A549 treated with DMSO at 1 μM for 4 hours (cell line): ENCODE data around the gene TRAP1. TPM values are rescaled to one million over a fixed set of nuclear protein-coding genes. Genes with fewer than 3 reads are reported as not detected.

Source experiments
- total RNA-seq: library from RNA; stranded (reverse); fragments of 200-300 nt; extraction: Qiagen RNA extraction; gene quantifications from 5 replicates; pipeline ENCODE4 v1.2.3, GENCODE V29; 2022; ENCODE audit warnings: low read depth

The TRAP1 gene
- total RNA-seq, result 117 to 144 TPM (median 136 TPM) in 5 replicates

GRCh38 chr16:3717235-3718018 is at the start of gene TRAP1:
Gene TRAP1 (minus strand): TSS chr16:3717524. CDS start chr16:3717508, 16 bp downstream.

GRCh38 chr16:3654249-3654991 is 62.9 kb downstream of the TRAP1 start, which contains the start of gene DNASE1:
Gene DNASE1 (plus strand): TSS chr16:3654691. CDS start chr16:3655374, 683 bp downstream.

DNA sequence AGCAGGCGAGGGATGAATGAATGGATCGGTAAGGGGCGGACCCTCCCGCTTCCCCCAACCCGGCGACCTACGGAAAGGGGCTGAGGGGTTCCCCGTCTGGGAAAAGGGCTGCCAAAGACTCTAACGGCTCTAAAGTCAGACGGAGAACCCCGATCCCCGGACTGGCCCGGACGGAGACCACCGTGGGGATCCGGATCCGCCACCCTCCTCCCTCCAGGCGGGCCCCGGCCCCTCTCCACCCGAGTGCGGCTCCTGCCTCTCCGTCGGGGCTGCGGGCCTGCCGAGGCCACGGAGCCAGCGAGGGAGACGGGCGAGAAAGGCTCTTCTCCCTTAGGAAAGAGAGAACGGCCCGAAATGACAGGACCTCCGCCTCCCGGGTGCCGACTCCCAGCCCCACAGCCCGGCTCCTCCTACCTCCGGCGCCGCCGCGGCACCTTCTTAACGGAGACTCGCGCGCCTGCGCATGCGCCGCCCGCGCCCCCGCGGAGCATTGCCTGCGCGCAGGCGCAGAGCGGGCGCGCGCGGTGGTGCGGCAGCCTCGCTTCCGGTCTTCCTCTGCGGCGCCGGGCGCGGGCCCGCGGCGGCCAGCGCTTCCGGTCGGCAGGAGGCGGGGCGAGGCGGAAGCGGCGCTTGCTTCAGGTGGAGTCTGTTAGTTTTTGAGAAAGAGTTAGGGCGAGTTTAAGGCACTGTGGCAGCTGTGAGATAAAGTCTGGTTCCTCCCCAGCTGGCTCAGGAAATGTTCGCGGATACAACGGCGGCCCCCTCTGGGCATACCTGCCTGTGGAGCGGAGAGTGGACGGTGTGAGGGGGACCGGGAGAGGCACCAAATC is 106.0 kb downstream of the TRAP1 start, which contains the start of gene SLX4:
Gene SLX4 (minus strand): TSS at position 461 of the 830 bp plus-strand sequence. CDS start 2,642 bp downstream, outside the sequence.

Other genes with a start within 250 kb of the TRAP1 start
- not detected in 5 replicates for gene C16orf90, start 222.0 kb downstream of the TRAP1 start, total RNA-seq
- 16.9 to 22.5 TPM (median 18.2 TPM) in 5 replicates for gene CLUAP1, start 216.5 kb downstream of the TRAP1 start, total RNA-seq
- gene NLRC3, start 140.1 kb downstream of the TRAP1 start, total RNA-seq, result 0.01 to 0.02 TPM in 2 of 5 replicates, not detected in the others
- 3.6 to 6.2 TPM (median 5.6 TPM) in 5 replicates for gene SLX4, start 105.9 kb downstream of the TRAP1 start, total RNA-seq
- gene DNASE1, start 62.8 kb downstream of the TRAP1 start, total RNA-seq, result 2.4 to 5.7 TPM (median 4.6 TPM) in 5 replicates
- gene CREBBP, start 163.2 kb upstream of the TRAP1 start, total RNA-seq, result 16.9 to 24.1 TPM (median 21.0 TPM) in 5 replicates